H1 (cell line): ENCODE data around the gene TMEM222. TPM values are rescaled to one million over a fixed set of nuclear protein-coding genes. Genes with fewer than 3 reads are reported as not detected.
A peak's percentile ranks its signal among the peaks of the same experiment; 100 is the strongest.

Experiments used
- CTCF ChIA-PET: fragments of 300-600 bp; sonication (Branson Sonifier 250); formaldehyde crosslinking; loops from one replicate; lab custom pipeline; 2021; ENCODE audit not compliant: partially characterized antibody; lab: Charles Lee
- POLR2A ChIA-PET: fragments of 300-600 bp; sonication (Branson Sonifier 250); formaldehyde crosslinking; loops from one replicate; lab custom pipeline; 2021; ENCODE audit warnings: inconsistent platforms; ENCODE audit not compliant: partially characterized antibody; lab: Charles Lee
- DNase-seq, 2 experiments: peaks; one replicate each; pipeline versions ENCODE4 v3.0.0 to v3.0.0-alpha.2; 2010 to 2022; ENCODE audit warnings: low spot score in 2 of 2, low read depth in 1 of 2, mixed read lengths in 1 of 2
- FAIRE-seq: peaks from 2 replicates; lab custom pipeline; 2011; peaks lifted over from hg19 to GRCh38; lab: Jason Lieb, UNC
- H2AFZ ChIP-seq: 2 replicates; pipeline ENCODE4 v1.8.1; 2012; ENCODE audit warnings: low read length, inconsistent platforms
- H2AK5ac ChIP-seq: 2 replicates; pipeline ENCODE4 v1.6.1; 2013; ENCODE audit warnings: low read depth, low read length
- H2BK120ac ChIP-seq: replicated peaks from 2 replicates; pipeline ENCODE3; 2013; ENCODE audit warnings: low read depth, low read length, inconsistent platforms
- H2BK12ac ChIP-seq: 2 replicates; pipeline ENCODE4 v1.6.1; 2013; ENCODE audit warnings: low read depth, low read length
- H2BK15ac ChIP-seq: 2 replicates; pipeline ENCODE4 v1.6.1; 2013; ENCODE audit warnings: low read length
- H2BK20ac ChIP-seq: 2 replicates; pipeline ENCODE4 v1.6.1; 2013; ENCODE audit warnings: low read length
- H2BK5ac ChIP-seq: 2 replicates; pipeline ENCODE4 v1.6.1; 2013; ENCODE audit warnings: low read depth, low read length
- H3K14ac ChIP-seq: 2 replicates; pipeline ENCODE4 v1.6.1; 2013; ENCODE audit warnings: inconsistent platforms; ENCODE audit not compliant: insufficient read length
- H3K18ac ChIP-seq: 2 replicates; pipeline ENCODE4 v1.6.1; 2013; ENCODE audit warnings: low read length; ENCODE audit errors: extremely low read depth
- H3K23ac ChIP-seq: 2 replicates; pipeline ENCODE4 v1.6.1; 2013; ENCODE audit warnings: inconsistent platforms; ENCODE audit not compliant: insufficient read length
- H3K23me2 ChIP-seq: 2 replicates; pipeline ENCODE4 v1.6.1; 2013; ENCODE audit warnings: low read depth, low read length
- H3K27ac ChIP-seq: 2 replicates; pipeline ENCODE4 v1.6.1; 2011; ENCODE audit warnings: low read depth, low read length, inconsistent platforms
- H3K27me3 ChIP-seq, 4 experiments: replicated peaks in 1 of 4; 1 replicate in 1 of 4; 2 replicates in 3 of 4; pipeline versions ENCODE4 v1.6.1 to v1.8.1; 2011 to 2013; ENCODE audit warnings: low read length in 3 of 4, mild to moderate bottlenecking in 3 of 4, inconsistent platforms in 2 of 4, mixed read lengths in 2 of 4, moderate library complexity in 1 of 4; ENCODE audit not compliant: control insufficient read depth in 3 of 4, insufficient read depth in 3 of 4; ENCODE audit errors: extremely low read depth in 1 of 4
- H3K36me3 ChIP-seq, 4 experiments: 2 replicates each; pipeline versions ENCODE4 v1.6.1 to v1.8.1; 2011 to 2013; ENCODE audit warnings: mild to moderate bottlenecking in 4 of 4, low read length in 3 of 4, moderate library complexity in 2 of 4, control low read depth in 1 of 4, inconsistent platforms in 1 of 4; ENCODE audit not compliant: insufficient read depth in 4 of 4, control insufficient read depth in 2 of 4
- H3K4ac ChIP-seq: replicated peaks from 2 replicates; pipeline ENCODE3; 2013; ENCODE audit warnings: low read length, low read depth, mixed read lengths, inconsistent platforms; ENCODE audit not compliant: insufficient read length
- H3K4me1 ChIP-seq, 4 experiments: replicated peaks in 1 of 4; 1 replicate in 1 of 4; 2 replicates in 3 of 4; pipeline versions ENCODE4 v1.6.1 to v1.8.1; 2011 to 2013; ENCODE audit warnings: low read length in 3 of 4, inconsistent platforms in 2 of 4, mixed read lengths in 1 of 4; ENCODE audit not compliant: insufficient read depth in 4 of 4, control insufficient read depth in 3 of 4
- H3K4me2 ChIP-seq, 2 experiments: 2 replicates each; pipeline versions ENCODE4 v1.6.1 to v1.8.1; 2011 to 2013; ENCODE audit warnings: low read depth in 2 of 2, low read length in 2 of 2, control low read depth in 1 of 2, inconsistent platforms in 1 of 2, mild to moderate bottlenecking in 1 of 2; ENCODE audit not compliant: insufficient read depth in 1 of 2
- H3K4me3 ChIP-seq, 4 experiments: fragments of 200-600, 300-600 bp in 1 of 4; sonication (generic), shearing (Covaris generic), sonication (Bioruptor Twin) in 1 of 4; 2 replicates each; pipeline versions ENCODE4 v1.5.1 to v1.8.1; 2011 to 2016; ENCODE audit warnings: low read length in 4 of 4, low read depth in 3 of 4, control low read depth in 2 of 4, inconsistent platforms in 2 of 4, mild to moderate bottlenecking in 2 of 4, mixed read lengths in 1 of 4, moderate library complexity in 1 of 4; ENCODE audit not compliant: insufficient read depth in 2 of 4; ENCODE audit errors: extremely low read depth in 1 of 4
- H3K56ac ChIP-seq: replicated peaks from 2 replicates; pipeline ENCODE3; 2013; ENCODE audit warnings: low read depth, mild to moderate bottlenecking, mixed read lengths, low read length, inconsistent platforms; ENCODE audit not compliant: insufficient read length
- H3K79me1 ChIP-seq: 2 replicates; pipeline ENCODE4 v1.6.1; 2013; ENCODE audit warnings: low read depth, low read length, control low read depth
- H3K79me2 ChIP-seq, 2 experiments: 2 replicates each; pipeline versions ENCODE4 v1.6.1 to v1.8.1; 2012 to 2013; ENCODE audit warnings: low read length in 2 of 2, mild to moderate bottlenecking in 2 of 2, inconsistent platforms in 1 of 2; ENCODE audit not compliant: insufficient read depth in 2 of 2, control insufficient read depth in 1 of 2
- H3K9ac ChIP-seq, 4 experiments: replicated peaks in 1 of 4; 1 replicate in 1 of 4; 2 replicates in 3 of 4; pipeline versions ENCODE4 v1.6.1 to v1.8.1; 2011 to 2013; ENCODE audit warnings: low read depth in 3 of 4, low read length in 3 of 4, control low read depth in 2 of 4, mild to moderate bottlenecking in 2 of 4, moderate library complexity in 2 of 4, inconsistent platforms in 1 of 4; ENCODE audit errors: extremely low read depth in 1 of 4
- H3K9me3 ChIP-seq, 2 experiments: 2 replicates each; pipeline versions ENCODE4 v1.6.1 to v1.8.1; 2012 to 2013; ENCODE audit warnings: mild to moderate bottlenecking in 2 of 2, moderate library complexity in 2 of 2, control low read depth in 1 of 2, inconsistent platforms in 1 of 2, low read depth in 1 of 2, low read length in 1 of 2, mixed read lengths in 1 of 2; ENCODE audit not compliant: insufficient read depth in 2 of 2
- H4K20me1 ChIP-seq, 2 experiments: replicated peaks in 1 of 2; 2 replicates each; pipeline versions ENCODE3 to v1.8.1; 2011 to 2013; ENCODE audit warnings: inconsistent platforms in 2 of 2, low read length in 2 of 2, mild to moderate bottlenecking in 1 of 2; ENCODE audit not compliant: insufficient read depth in 2 of 2, control insufficient read depth in 1 of 2
- H4K5ac ChIP-seq: 2 replicates; pipeline ENCODE4 v1.6.1; 2013; ENCODE audit warnings: low read length, low read depth, mixed read lengths, inconsistent platforms; ENCODE audit not compliant: insufficient read length
- H4K8ac ChIP-seq: 2 replicates; pipeline ENCODE4 v1.8.0; 2013; ENCODE audit warnings: mild to moderate bottlenecking, moderate library complexity, low read length, inconsistent platforms; ENCODE audit not compliant: insufficient read depth; ENCODE audit errors: extremely low read depth
- H4K91ac ChIP-seq: replicated peaks from 2 replicates; pipeline ENCODE3; 2013; ENCODE audit warnings: low read length, mixed read lengths, inconsistent platforms; ENCODE audit not compliant: insufficient read length
- CBX8 ChIP-seq: fragments of 300-800, 300-1000 bp; sonication (generic); IDR thresholded peaks from 2 replicates; pipeline ENCODE4 v1.7.1; 2016; ENCODE audit warnings: low read depth, low read length, borderline replicate concordance
- CEBPB ChIP-seq: IDR thresholded peaks from 2 replicates; pipeline ENCODE4 v1.6.1; 2012; ENCODE audit warnings: low read depth, low read length
- HDAC2 ChIP-seq, 2 experiments: fragments of 300-600 bp in 1 of 2; sonication (generic) in 1 of 2; IDR thresholded peaks; 2 replicates each; pipeline ENCODE4 v1.6.1; 2011 to 2012; ENCODE audit warnings: low read depth in 2 of 2, low read length in 2 of 2, mild to moderate bottlenecking in 2 of 2, moderate library complexity in 2 of 2, borderline replicate concordance in 1 of 2, inconsistent platforms in 1 of 2
- JUND ChIP-seq: IDR thresholded peaks from 2 replicates; pipeline ENCODE4 v1.6.1; 2011; ENCODE audit warnings: mild to moderate bottlenecking, improper control_type of control experiment, low read length
- POU5F1 ChIP-seq: IDR thresholded peaks from 2 replicates; pipeline ENCODE4 v1.6.1; 2011; ENCODE audit warnings: low read depth, mild to moderate bottlenecking, low read length, moderate library complexity
- RNF2 ChIP-seq: fragments of 200-900, 300-1000 bp; sonication (generic); IDR thresholded peaks from 2 replicates; pipeline ENCODE4 v1.7.1; 2016; ENCODE audit warnings: borderline replicate concordance, low read depth, mild to moderate bottlenecking, antibody characterized with exemption, low read length; ENCODE audit not compliant: poor library complexity, severe bottlenecking; ENCODE audit errors: missing control alignments
- SUZ12 ChIP-seq: fragments of 200-600 bp; sonication (generic); IDR thresholded peaks from 2 replicates; pipeline ENCODE4 v1.6.1; 2012; ENCODE audit warnings: mild to moderate bottlenecking, inconsistent platforms, low read length, moderate library complexity, mixed read lengths
- TAF1 ChIP-seq: IDR thresholded peaks from 2 replicates; pipeline ENCODE4 v1.6.1; 2011; ENCODE audit warnings: mild to moderate bottlenecking, low read depth, low read length
- WGBS, 2 experiments: shearing (Covaris generic) in 1 of 2; methylation state at CpG; one replicate each; pipeline versions ENCODE4 v1.1.6 to v1.1.7; 2013 to 2015; ENCODE audit warnings: low lambda C conversion rate in 2 of 2, mixed read lengths in 2 of 2, inconsistent platforms in 1 of 2, low coverage in 1 of 2, missing lambda C conversion rate in 1 of 2; ENCODE audit not compliant: insufficient replicate concordance in 2 of 2, insufficient coverage in 1 of 2, insufficient read length in 1 of 2; ENCODE audit errors: extremely low coverage in 1 of 2, missing lambda C conversion rate in 1 of 2; 5-methylcytosine and 5-hydroxymethylcytosine counted together
- polyA plus RNA-seq, 7 experiments: library from polyadenylated mRNA; depleted of rRNA in 3 of 7; stranded (reverse) in 5 of 7; unstranded in 2 of 7; fragments of >200 nt in 5 of 7; fragments of 200-250 nt in 2 of 7; gene quantifications; 1 replicate in 5 of 7; 2 replicates in 1 of 7; 4 replicates in 1 of 7; pipeline versions ENCODE4 v1.2.1 to v1.2.3, GENCODE V29; 2011 to 2013; ENCODE audit warnings: missing spikeins in 2 of 7, mixed read lengths in 2 of 7
- total RNA-seq: library from RNA; stranded (reverse); fragmentation: NEBNext Ultra II Directional; extraction: Animal tissue kit (Norgen Biotek cat#: 25700); gene quantifications from 2 replicates; pipeline ENCODE4 v1.2.1, GENCODE V29; 2021

TMEM222 gene
- total and polyA plus RNA-seq, 2 of the 8 experiments (the other 6 are each of a cell fraction or from before 2014, with no cell fraction given), result 27.0 to 51.8 TPM

DNA sequence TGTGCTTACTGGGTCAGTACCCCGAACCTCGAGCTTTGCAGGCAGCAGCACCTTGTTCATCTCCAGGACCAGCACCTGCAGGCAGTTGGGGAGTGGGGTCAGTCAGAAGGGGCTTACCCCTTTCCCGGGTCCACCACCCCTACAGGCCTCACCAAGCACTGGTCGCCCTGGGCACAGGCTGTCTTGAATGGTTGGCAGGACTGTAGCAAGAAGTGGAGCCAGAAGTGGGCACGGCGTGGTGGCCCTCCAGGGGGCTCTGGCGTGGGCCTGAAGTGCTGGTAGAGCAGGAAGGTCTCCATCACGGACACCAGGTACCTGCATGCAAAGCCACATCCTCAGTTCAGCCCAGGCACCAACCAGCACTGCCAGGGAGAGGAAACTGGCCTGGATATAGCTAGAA lies 39.6 kb downstream of the TMEM222 start:
- Histone ChIP-seq H4K91ac (no peak overlapping the region), H4K5ac (no peak overlapping the region), H3K27me3 (peaks cover 12 to 47% (median 36%) of the 10 kb centered on the region in 4 experiments), H3K18ac (no peak overlapping the region), H2AK5ac (0 out of 2 replicates have a peak overlapping the region, but pooled peaks have one; percentile 16), H3K4me2 (peak overlapping the region in 1 of 2 experiments; percentile 84; a peak in 1 of 4 replicates), H3K23ac (no peak overlapping the region), H3K27ac (no peak overlapping the region), H2BK15ac (0 out of 2 replicates have a peak overlapping the region, but pooled peaks have one; percentile 4), H3K23me2 (peaks cover 14% of the 10 kb centered on the region), H3K79me1 (no peaks in the 10 kb centered on the region), H4K8ac (no peak overlapping the region), H3K36me3 (no peaks in the 10 kb centered on the region), H3K79me2 (no peaks in the 10 kb centered on the region), H2AFZ (no peak overlapping the region), H2BK20ac (no peak overlapping the region), H3K4me3 (peak overlapping the region in 1 of 4 experiments; percentile 89; a peak in 1 of 8 replicates), H4K20me1 (peaks cover 0 to 11% of the 10 kb centered on the region in 2 experiments), H3K9ac (no peak overlapping the region), H2BK5ac (no peak overlapping the region), H3K14ac (no peak overlapping the region), H2BK12ac (no peak overlapping the region), H2BK120ac (no peak overlapping the region), H3K56ac (no peak overlapping the region), H3K9me3 (no peaks in the 10 kb centered on the region), H3K4ac (no peak overlapping the region), H3K4me1 (peaks cover 3 to 22% (median 12%) of the 10 kb centered on the region in 4 experiments)
- ChIA-PET POLR2A (interaction anchor here (0.9 to 10.3 kb wide), 5 partner anchors 8 to 328 kb away, joined by 3 to 101 read pairs (median 4); no protein-coding TSS in a partner anchor), CTCF (interaction anchor here (0.7 to 28.8 kb wide), 15 partner anchors 9 to 265 kb away, joined by 3 to 625 read pairs (median 6); partner anchors contain the start of genes CD164L2, FCN3, GPR3 and SYTL1)
- no peak for FAIRE-seq
- 84% methylated on average over 8 of the region's 8 CpGs; no CpG with 5 or more reads in 1 of the 2 experiments for WGBS, 2 experiments
- DNase-seq, result no peak
- TF ChIP-seq CEBPB (no peak), RNF2 (no peak), HDAC2 (IDR thresholded peaks at IDR 0.05; ENCODE audit: borderline replicate concordance in 1 of 2, low read depth in 2 of 2, low read length in 2 of 2) (no peak), SUZ12 (no peak), POU5F1 (no peak), CBX8 (no peak), TAF1 (no peak), JUND (no peak)
